Loucy (cell line): ENCODE measurements around the gene RETREG2.

Experiments
- H2AFZ ChIP-seq: fragments of 200-600 bp; sonication (generic); 2 replicates; pipeline ENCODE4 v1.6.0; 2016; ENCODE audit warnings: antibody characterized with exemption, mild to moderate bottlenecking, low read length, moderate library complexity
- H3F3A ChIP-seq: fragments of 200-600 bp; 2 replicates; pipeline ENCODE4 v1.6.0; 2016; ENCODE audit warnings: antibody characterized with exemption, low read depth, mild to moderate bottlenecking
- H3K27me3 ChIP-seq: fragments of 200-600 bp; sonication (generic); 2 replicates; pipeline ENCODE4 v1.6.1; 2014; ENCODE audit warnings: low read length, mild to moderate bottlenecking; ENCODE audit not compliant: insufficient read depth, poor library complexity, severe bottlenecking
- H3K36me3 ChIP-seq: fragments of 200-600 bp; sonication (generic); 2 replicates; pipeline ENCODE4 v1.6.1; 2016; ENCODE audit warnings: low read length; ENCODE audit not compliant: insufficient read depth
- H3K4me1 ChIP-seq: fragments of 200-600 bp; sonication (generic); 2 replicates; pipeline ENCODE4 v1.5.1; 2014; ENCODE audit warnings: low read length, mild to moderate bottlenecking; ENCODE audit not compliant: insufficient read depth, poor library complexity, severe bottlenecking
- H3K4me2 ChIP-seq: fragments of 200-600 bp; sonication (generic); 2 replicates; pipeline ENCODE4 v1.6.0; 2014; ENCODE audit warnings: antibody characterized with exemption, low read length, low read depth, mild to moderate bottlenecking; ENCODE audit not compliant: poor library complexity, severe bottlenecking
- H3K4me3 ChIP-seq: fragments of 200-600 bp; sonication (generic); 2 replicates; pipeline ENCODE4 v1.5.1; 2014; ENCODE audit warnings: low read length, mild to moderate bottlenecking, mixed read lengths; ENCODE audit not compliant: poor library complexity, severe bottlenecking
- H3K79me2 ChIP-seq: fragments of 200-600 bp; sonication (generic); 2 replicates; pipeline ENCODE4 v1.6.1; 2014; ENCODE audit warnings: low read length; ENCODE audit not compliant: insufficient read depth
- H3K9ac ChIP-seq: fragments of 200-600 bp; sonication (generic); 2 replicates; pipeline ENCODE4 v1.6.0; 2014; ENCODE audit warnings: mild to moderate bottlenecking, low read depth, low read length, moderate library complexity; ENCODE audit not compliant: poor library complexity, severe bottlenecking
- H3K9me2 ChIP-seq: fragments of 200-600 bp; sonication (generic); replicated peaks from 2 replicates; pipeline ENCODE4 v1.6.1; 2016; ENCODE audit warnings: low read depth, low read length, mixed read lengths
- H3K9me3 ChIP-seq: fragments of 200-600 bp; sonication (generic); 2 replicates; pipeline ENCODE4 v1.6.1; 2014; ENCODE audit warnings: mild to moderate bottlenecking, antibody characterized with exemption, low read length, low read depth; ENCODE audit not compliant: insufficient read depth
- H4K20me1 ChIP-seq: fragments of 200-600 bp; sonication (generic); 2 replicates; pipeline ENCODE4 v1.6.0; 2014; ENCODE audit warnings: antibody characterized with exemption, low read length, mild to moderate bottlenecking; ENCODE audit not compliant: insufficient read depth, poor library complexity, severe bottlenecking
- EZH2phosphoT487 ChIP-seq: fragments of 200-600 bp; IDR thresholded peaks from 2 replicates; pipeline ENCODE4 v1.6.1; 2018; ENCODE audit warnings: antibody characterized with exemption, mild to moderate bottlenecking, moderate library complexity, borderline replicate concordance
- TF ChIP-seq, protein P1 (sequence below): fragments of 200-600 bp; sonication (generic); conservative IDR thresholded peaks from 2 replicates; pipeline ENCODE4 v1.5.1; 2014; ENCODE audit warnings: mild to moderate bottlenecking, antibody characterized with exemption, low read length

RETREG2 gene

DNA sequence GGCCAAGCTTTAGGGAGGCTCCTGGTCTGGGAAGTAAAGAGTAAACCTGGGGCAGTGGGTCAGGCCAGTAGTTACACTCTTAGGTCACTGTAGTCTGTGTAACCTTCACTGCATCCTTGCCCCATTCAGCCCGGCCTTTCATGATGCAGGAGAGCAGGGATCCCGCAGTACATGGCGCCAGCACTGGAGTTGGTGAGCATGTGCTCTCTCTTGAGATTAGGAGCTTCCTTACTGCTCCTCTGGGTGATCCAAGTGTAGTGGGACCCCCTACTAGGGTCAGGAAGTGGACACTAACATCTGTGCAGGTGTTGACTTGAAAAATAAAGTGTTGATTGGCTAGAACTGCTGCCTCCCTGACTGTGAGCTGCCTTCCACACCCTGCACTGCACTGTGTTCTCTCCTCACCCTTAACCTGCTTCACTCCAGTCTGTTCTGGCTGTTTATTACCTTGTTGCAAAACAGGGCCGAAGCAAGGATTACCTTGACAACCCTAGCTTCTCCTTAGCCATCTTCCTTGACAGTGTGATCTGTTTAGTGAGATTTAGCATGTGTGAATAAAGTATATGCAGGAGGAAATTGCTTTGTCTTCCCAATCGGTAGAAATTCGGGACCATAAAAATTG, 5.2 kb downstream of the RETREG2 start:
- Histone ChIP-seq H3K79me2 (peaks cover 37% of the 10 kb centered on the region), H3K9ac (no peak overlapping the region), H4K20me1 (peaks cover 20% of the 10 kb centered on the region)

DNA sequence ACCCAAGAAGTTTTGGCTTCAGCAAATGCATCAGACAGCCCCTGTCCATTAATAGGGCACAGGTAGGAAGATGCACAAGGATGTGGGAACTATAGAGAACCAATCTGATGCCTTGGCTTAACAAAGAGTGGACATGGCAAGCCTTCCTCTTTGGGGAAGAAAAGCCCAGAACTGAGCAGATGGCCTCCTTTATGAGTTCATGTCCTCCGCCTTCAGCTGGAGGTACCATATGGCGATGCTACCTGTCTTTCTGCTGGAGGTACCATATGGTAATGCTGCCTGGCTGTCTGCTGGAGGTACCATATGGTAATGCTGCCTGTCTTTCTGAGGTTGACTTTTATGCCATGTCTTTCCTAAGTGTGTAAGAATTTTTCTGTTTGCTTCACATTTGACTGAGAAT, 6.0 kb downstream of the RETREG2 start:
- TF ChIP-seq, protein P1, sequence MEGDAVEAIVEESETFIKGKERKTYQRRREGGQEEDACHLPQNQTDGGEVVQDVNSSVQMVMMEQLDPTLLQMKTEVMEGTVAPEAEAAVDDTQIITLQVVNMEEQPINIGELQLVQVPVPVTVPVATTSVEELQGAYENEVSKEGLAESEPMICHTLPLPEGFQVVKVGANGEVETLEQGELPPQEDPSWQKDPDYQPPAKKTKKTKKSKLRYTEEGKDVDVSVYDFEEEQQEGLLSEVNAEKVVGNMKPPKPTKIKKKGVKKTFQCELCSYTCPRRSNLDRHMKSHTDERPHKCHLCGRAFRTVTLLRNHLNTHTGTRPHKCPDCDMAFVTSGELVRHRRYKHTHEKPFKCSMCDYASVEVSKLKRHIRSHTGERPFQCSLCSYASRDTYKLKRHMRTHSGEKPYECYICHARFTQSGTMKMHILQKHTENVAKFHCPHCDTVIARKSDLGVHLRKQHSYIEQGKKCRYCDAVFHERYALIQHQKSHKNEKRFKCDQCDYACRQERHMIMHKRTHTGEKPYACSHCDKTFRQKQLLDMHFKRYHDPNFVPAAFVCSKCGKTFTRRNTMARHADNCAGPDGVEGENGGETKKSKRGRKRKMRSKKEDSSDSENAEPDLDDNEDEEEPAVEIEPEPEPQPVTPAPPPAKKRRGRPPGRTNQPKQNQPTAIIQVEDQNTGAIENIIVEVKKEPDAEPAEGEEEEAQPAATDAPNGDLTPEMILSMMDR, result no peak
- no peak for TF ChIP-seq EZH2phosphoT487
- Histone ChIP-seq H3K9ac (no peak overlapping the region), H3K27me3 (no peaks in the 10 kb centered on the region), H3K9me3 (no peaks in the 10 kb centered on the region), H3K4me1 (peaks cover 23% of the 10 kb centered on the region), H3K36me3 (peaks cover 41% of the 10 kb centered on the region; the same call in 1 of the 2 replicates), H3K4me2 (no peak overlapping the region), H3K9me2 (no peaks in the 10 kb centered on the region), H3K4me3 (no peak overlapping the region), H3K79me2 (peaks cover 29% of the 10 kb centered on the region), H3F3A (no peaks in the 10 kb centered on the region), H4K20me1 (peaks cover 11% of the 10 kb centered on the region), H2AFZ (no peak overlapping the region)

More for the DNA sequence above, 5.2 kb downstream of the RETREG2 start:
- Histone ChIP-seq H3K9me2 (no peaks in the 10 kb centered on the region), H3K9me3 (no peaks in the 10 kb centered on the region), H3K27me3 (no peaks in the 10 kb centered on the region), H3K36me3 (peaks cover 41% of the 10 kb centered on the region; the same call in 1 of the 2 replicates), H3F3A (no peaks in the 10 kb centered on the region), H2AFZ (no peak overlapping the region), H3K4me1 (peaks cover 29% of the 10 kb centered on the region), H3K4me2 (peak overlapping the region; percentile 21), H3K4me3 (no peak overlapping the region)
- TF ChIP-seq EZH2phosphoT487, result no peak
- TF ChIP-seq, protein P1, result no peak

- Histone ChIP-seq H2AFZ (no peak overlapping the region), H3F3A (no peaks in the 10 kb centered on the region), H3K9ac (no peak overlapping the region), H4K20me1 (no peaks in the 10 kb centered on the region), H3K4me3 (no peak overlapping the region), H3K9me3 (no peaks in the 10 kb centered on the region), H3K27me3 (no peaks in the 10 kb centered on the region), H3K79me2 (peaks cover 2% of the 10 kb centered on the region; the same call in 1 of the 2 replicates), H3K4me2 (no peak overlapping the region), H3K9me2 (no peaks in the 10 kb centered on the region), H3K4me1 (peaks cover 7% of the 10 kb centered on the region), H3K36me3 (peaks cover 22% of the 10 kb centered on the region; the same call in 1 of the 2 replicates)
- TF ChIP-seq, protein P1, result no peak
Observed at GRCh38 chr2:219186754-219187456, 8.8 kb downstream of the RETREG2 start.
